NCI-H345 (cell line): ENCODE data around the gene JSRP1.

Source experiments
- DNase-seq: peaks from one replicate; lab custom pipeline; 2025; lab: John Stamatoyannopoulos, UW

JSRP1 gene

DNA sequence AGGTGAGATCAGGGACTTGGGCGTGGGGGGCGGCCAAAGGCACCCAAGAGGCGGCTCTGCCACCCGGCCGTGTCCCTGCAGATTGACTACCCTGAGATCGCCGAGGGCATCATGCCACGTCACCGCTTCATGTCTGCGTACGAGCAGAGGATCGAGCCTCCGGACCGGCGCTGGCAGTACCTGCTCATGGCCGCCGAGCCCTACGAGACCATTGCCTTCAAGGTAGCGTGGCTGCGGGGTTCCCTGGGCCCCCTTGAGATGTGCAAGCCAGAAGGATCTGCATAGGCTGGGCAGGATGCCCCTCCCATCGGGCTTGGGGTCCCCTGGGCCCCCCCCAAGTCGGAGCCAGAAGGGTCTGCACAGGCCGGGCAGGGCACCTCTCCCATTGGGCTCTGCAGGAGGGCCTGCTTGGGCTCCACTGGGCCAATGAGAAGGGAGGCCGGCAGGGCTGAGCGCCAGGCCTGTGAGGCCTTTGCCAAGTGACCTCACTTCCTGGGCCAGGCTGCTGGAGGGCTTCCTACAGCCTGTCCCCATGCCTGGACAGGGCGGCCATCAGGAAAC, 9.3 kb downstream of the JSRP1 start:
- DNase-seq, result no peak

DNA sequence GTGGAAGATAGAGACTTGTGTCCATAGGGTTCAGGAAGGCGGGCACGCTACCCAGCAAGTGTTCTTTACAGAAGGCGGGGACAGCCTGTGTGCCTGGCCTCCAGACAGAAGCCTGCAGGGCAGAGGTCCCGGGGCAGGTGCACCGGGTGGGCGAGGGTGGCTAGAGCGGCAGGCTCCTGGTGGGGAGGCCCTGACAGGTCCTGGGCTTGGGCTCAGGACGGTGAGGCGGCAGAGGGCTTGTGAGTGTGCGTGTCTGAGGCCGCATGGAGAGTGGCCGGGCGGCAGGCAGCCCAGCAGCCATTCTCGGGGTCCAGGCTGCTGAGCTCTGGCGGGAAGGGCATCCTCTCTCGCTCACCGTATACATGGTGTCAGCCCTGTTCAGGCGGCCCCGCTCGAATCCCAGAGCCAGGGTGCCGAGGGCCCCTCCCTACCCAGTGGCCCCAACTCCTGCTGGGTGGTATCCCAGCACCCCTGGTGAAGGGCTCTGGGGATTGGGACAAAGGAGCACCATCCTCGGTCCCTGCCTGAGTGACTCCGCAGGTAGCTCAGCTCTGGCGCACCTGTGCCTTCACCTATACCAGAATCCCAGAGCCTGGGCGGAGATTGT, 10.1 kb downstream of the JSRP1 start:
- no peak for DNase-seq

DNA sequence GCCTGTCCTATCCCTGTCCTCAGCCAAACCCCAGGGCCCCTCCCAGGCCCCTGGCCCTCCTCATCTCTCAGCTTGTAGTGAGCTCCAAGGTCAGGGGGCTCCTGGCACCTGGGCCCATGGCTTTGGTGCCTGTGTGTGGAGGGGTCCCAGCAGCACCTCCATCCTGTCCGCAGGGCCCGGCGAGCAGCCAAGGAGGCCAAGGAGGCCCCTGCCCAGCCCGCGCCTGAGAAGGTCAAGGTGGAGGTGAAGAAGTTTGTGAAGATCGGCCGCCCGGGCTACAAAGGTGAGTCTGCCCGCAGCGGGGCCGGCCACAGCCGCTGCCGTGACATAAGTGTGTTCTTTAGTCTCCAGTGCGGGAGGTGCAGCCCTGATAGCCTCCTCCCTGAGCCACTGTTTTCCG, 10.9 kb downstream of the JSRP1 start:
- no peak for DNase-seq

DNA sequence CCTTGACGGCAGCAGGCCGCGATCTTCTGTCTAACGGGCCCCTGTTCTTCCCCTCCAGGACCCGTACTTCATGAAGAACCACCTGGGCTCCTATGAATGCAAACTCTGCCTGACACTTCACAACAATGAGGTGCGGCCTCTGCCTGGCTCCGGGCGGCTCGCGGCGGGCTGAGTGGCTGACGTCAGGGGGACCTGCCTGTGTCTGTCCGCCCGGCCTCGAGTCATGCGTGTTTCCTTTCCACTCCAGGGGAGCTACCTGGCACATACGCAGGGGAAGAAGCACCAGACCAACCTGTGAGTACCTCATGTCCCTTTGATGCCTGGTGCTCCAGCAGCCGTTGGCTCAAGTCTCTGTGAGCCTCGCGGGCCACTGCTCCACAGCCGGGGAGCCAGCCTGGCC, 11.7 kb downstream of the JSRP1 start:
- no peak for DNase-seq

DNA sequence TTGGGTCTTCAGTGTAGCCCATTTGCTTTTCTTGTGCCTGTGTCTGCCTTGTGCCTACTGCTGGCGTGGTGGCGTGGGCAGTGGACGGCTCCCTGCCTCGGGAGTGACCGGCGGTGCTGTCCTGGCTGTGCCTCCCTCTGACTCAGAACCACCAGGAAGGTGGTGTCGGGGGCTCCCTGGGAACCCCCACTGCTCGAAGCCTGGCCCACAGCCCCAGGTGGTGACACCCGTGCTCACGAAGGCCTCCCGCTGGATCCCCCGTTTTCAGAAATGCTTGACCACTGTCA, 12.1 kb downstream of the JSRP1 start:
- DNase-seq, result no peak

DNA sequence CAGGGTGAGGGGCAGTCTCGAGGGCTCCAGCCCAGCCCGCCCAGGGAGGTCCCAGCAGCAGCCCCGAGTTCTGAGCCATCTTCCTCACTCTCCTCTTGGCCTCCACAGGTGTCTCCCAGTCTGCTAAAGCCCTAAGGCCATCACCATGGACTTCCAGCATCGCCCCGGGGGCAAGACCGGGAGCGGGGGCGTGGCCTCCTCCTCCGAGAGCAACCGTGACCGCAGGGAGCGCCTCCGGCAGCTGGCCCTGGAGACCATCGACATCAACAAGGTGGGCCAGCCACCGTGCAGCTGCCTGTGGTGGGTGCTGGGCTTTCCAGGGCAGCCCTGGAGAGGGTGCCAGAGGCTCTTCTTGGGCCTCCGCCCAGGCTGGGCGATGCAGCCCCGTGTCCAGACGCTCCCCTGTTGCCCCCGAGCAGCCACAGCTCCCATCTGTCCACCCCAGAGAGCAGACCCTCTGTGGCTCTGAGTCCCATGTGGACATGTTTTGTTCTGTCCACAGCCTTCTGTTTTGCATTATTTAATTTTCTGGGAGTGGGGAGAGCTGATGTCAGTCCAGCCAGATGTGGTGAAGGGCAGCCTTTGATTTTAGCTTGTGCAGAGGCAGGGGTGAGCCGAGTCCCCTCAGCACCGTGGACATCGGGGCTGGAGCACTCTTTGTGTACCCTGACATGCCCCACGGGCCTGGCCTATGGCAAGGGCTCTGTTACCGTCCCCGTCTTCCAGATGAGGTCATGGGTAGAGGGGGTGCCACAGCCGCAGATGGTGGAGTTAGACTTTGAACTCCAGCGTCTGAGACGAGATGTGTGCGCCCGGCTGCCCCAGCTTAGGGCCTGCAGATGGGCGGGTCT, 12.7 kb downstream of the JSRP1 start:
- no peak for DNase-seq

DNA sequence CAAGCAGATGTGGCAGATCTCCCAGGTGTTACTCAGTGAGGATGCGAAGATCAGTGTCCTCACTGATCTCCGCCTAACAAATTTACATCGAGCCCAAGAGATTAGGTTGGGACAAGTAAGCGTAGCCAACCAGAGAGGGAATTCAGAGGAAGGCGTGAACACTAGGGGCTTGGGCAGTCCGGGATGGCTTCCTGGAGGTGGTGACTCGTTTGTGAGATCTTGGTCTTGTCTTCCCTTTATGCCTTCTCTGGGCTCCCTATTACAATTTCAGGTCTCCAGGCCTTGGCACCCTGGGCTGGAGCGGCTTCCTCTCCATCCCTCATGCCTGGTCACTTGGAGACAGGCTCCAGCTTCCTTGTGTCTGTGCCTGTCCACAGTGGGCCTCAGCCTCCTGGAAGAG, 13.4 kb downstream of the JSRP1 start:
- DNase-seq, result no peak

DNA sequence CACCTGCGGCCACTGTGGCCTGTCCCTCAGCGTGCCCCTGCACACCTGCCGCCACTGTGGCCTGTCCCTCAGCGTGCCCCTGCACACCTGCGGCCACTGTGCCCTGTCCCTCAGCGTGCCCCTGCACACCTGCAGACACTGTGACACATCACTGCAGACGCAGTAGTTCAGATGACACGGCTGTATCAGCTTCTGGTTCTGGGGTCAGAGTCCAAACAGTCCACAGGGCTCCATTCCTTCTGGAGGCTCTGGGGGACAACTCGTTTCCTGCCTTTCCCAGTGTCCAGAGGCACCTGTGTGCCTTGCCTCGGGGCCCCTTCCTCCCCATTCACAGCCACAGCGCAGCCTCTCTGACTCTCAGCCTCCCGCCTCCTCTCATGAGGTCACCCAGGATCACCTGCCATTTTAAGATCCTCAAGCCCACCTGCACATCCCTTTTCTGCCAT, 14.1 kb downstream of the JSRP1 start:
- no peak for DNase-seq

DNA sequence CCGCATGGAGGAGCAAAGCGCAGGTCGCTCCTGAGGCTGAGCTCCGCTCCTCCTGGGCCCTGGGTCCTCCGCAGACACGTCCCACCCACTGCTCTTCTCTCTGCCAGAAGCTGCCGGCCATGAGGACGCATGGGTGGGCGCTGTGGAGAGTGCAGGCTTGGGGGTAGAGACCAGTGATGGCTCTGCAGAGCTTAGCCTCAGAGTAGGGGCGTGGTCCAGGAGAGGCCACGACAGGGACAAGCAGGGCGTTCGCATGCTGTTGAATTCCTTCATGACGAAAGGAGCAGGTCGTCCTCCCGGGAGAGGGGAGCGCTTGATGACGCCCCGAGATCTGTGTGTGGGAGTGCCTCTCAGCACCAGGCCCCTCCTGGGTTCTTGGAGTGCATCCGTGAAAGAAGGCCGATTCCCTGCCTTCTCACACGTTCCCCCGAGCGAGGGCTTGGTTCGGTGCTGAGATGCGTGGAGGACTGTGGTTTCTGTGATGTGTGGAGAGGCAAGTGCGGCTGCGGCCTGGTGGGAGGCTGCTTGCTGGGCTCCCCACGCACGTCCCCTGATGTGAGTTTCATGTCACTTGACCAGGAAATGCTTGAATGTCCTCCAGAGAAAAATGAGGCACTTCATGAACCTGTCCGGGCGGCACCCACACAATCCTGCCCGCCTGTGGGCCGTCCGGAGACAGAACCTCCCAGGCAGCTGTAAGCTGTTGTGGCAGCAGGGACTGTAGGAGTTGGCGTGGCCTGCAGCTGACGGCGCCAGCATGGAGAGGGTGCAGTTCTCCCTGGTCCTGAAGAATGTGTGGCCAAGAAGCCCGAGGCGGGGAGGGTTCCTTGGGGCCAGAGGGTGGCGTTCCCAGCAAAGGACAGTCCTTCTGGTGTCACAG, 15.1 kb downstream of the JSRP1 start:
- no peak for DNase-seq

DNA sequence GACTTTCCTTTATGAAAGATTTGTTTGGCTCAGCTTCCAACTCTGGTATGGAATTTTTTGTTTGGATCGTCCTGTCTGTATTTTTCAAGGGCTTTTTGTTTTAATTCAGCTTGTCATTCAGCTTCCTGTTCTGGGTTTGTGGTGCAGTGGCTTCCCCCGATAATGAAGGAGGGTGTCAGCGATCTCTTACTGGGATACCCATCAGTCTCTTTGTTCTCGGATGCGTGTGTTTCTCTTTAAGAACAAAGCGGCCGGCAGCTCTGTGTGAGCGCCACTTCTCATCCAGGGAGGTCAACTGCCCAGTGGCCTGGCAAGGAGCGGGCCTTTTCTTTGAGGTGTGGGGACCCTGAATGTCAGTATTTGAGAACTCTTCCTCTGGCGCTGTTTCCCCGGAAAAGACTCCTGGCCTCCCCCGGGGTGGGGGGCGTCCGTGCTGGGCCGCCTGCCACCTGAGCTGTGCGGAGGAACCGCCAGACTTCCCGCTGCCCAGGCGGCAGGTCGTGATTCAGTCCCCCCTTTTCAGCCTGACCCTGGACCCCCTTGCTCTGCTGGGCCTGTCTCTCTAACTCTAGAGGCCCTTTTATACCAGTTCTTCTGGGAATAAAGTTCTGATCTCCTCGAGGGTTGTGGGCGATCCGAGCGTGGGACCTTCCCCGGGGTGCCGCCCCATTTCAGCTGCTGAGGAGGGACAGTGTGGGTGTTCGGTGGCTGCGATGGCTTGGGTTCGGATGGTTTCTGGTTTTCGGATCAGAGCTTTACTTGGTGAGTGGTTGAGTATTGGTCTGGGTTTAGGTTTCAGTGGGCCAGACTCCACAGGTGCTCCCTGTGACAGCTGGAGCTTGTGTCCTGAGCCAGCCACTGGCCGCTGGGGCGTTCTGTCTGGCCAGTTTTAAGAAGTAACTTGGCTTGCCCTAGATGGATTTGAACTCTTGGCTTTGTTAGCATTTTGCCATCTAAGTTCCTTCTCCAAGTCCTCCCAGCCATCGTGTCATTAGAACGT, 16.1 kb downstream of the JSRP1 start:
- DNase-seq, result no peak

DNA sequence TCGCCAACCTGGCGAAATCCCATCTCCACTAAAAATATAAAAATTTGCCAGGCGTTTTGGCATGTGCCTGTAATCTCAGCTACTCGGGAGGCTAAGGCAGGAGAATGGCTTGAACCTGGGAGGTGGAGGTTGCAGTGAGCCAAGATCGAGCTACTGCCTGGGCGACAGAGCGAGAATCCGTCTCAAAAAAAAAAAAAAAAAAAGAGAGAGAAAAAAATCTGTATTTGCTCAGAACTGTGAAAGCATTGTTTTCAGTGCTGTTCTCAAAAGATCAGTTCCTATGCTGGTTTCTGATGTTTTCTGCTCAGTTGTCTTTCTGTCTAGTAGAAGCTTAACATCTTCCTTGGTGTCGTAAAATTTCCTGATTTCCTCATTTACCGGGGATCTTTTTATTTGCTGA, 17.0 kb downstream of the JSRP1 start:
- DNase-seq, result no peak

DNA sequence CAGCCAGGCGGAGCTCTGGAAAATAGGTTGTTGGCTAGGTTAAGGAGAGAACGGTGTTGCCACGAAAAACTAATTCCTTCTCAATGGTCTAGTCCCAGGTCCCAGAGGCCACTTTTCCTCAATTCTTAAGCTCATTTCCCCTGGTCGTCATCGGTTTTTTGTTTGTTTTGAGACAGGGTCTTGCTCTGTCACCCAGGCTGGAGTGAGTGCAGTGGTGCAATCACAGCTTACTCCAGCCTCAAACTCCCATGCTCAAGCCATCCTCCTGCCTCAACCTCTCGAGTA, 18.4 kb downstream of the JSRP1 start:
- no peak for DNase-seq

DNA sequence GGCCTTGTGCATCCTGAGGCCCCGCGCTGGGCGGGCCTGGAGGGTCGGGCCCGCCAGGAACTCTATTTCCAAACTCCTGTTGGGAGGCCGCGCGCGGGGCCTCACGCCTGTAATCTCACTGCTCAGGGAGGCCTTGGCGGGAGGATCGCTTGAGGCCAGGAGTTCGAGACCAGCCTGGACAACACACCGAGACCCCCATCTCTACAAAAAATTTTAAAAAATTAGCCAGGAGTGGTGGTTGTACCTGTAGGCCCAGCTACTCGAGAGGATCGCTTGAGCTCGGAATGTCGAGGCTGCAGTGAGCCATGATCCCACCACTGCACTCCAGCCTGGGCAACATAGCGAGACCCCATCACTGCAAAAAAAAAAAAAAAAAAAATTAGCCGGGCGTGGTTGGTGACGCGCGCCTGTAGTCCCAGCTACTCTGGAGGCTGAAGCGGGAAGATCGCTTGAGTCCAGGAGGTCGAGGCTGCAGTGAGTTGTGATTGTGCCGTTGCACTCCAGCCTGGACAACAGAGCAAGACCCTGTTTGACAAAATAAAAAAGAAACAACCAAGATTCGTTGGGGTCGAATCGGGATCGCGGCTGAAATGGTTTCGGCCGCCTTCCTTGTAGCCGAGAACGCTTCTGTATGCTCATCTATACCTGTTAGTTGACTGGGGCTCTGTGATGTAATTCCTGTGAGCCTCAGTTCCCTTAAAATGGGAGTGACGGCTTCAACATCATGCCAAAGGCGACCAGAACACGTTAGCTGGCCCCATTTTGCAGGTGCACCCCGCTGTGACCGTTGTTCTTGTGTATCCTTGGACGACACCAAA, 19.0 kb downstream of the JSRP1 start:
- DNase-seq, result no peak

DNA sequence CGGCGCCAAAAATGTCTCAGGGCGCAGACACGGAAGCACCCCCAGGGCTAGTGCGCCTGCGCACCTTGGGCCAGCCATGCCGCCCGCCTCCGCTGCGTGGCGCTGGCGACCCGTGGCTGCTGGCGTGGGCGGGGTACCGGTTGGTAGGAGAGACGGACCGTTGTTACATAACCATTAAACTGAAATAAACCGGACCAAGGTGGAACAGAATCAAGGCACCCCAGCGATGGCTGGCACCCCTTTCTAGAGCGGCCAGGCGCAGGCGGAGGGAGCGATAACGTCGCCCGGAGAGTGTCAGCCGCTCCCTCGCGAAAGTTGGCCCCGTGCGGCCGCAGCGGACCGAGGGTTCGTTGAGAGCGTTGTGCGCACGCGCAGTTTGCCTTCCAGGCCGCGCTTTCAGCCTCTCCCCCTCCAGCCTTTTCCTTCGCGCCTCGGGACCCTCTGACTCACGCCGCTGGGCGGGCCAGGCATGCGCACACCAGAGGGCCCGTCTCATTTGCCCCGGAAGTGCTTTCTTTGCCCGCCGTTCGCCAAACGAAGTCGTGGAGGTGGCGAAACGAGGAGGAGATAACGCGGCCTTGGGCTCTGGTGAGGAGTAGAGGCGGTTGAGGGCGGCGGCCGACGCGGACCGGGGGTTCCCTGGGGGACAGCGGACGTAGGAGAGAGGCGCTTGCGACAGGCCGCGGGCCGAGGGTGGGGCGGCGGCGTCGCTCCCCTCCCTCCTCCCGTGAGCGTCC, 19.7 kb downstream of the JSRP1 start, which contains the start of the genes PLEKHJ1 and SF3A2:
Gene PLEKHJ1 (minus strand): TSS at position 16 of the 737 bp plus-strand sequence. CDS start 81 bp downstream, outside the sequence.
Gene SF3A2 (plus strand): TSS at position 511 of the 737 bp plus-strand sequence. CDS start 6,595 bp downstream, outside the sequence.
- DNase-seq, result peak; percentile 98

DNA sequence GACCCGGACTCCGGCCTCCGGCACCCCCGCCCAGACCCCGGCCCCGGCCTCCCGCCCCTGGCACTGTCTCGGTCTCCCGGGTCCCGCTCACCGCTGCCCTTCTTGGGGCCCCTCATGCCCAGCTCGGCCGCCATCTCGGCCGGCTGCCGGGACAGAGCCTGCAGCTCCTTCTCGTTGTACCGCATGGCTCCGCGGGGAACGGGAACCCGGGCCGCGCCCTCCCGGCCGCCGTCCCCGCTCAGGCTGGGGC, 20.2 kb downstream of the JSRP1 start:
- no peak for DNase-seq

DNA sequence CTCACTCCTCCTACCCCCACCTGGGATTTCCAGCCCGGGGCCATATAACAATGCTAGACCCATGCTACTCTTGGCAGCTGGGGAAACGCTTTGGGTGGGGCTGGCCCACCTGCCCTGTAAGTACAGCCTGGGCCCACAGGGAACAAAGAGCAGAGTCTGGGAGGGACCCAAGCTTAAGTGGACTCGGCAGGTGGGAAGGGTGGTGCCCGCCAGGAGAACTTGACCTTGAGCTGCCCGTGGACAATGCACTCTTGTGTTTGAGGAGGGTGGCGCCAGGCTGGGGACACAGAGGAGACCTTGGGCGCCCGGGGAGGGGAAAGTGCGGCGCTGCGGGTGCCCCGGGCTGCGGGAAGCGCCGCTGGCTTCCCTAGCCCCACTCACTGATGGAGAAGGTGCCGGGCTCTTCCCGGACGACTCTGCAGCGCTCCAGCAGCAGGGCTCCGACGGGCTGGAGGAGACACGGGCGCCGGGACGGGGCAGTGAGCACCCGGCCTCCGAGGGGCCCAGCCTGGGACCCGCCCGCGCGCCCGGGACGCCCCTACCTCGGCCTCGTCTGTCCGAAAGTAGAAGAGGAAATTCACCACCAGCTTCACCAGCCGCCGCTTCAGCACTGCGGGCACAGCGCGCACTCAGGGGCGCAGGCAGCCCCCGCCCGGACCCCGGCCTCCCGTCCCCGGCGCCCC, 20.7 kb downstream of the JSRP1 start:
- peak; percentile 92 for DNase-seq

DNA sequence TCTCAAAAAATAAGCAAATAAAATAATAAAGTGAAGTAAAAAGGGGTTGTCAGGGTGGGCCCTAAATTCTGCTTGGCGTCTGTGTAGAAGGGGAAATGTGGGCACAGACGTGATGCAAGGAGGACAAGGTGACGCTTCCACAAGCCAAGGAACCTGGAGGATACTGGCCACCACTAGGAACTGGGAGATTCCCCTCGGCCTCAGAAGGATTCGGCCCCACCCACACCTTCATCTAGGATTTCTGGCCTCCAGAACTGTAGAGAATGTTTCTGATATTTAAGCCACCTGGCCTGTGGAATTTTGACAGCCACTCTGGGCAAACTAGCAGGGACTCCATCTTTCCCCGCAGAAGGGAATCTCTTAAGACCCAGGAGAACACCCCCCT, 21.2 kb downstream of the JSRP1 start:
- no peak for DNase-seq

DNA sequence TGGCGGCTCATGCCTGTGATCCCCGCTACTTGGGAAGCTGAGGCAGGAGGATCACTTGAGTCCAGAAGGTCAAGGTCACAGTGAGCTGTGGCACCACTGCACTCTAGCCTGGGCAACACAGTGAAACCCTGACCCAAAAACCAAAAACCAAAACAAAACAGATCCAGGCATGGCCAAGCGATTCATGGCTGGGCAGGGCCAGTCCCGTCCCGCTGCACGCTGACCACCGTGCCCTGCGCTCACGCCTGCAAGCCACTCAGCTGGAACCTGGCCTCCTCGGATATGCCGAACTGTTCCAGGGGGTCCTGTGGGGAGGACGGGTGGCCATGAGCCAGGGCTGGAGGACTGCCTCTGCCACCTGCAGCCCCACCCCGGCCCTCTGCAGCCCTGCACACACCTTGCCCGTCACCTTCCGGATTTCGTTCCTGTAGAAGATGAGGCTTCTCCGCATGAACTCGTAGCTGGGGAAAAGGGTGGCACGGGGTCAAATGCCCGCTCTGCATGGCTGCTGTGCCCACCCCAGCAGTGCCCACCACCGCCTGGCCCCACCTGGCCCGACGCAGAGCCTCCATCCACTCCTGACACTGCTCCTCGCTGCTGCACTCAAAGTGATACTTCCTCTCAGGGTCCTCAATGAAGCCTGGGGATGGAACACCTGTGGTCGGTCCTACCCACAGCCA, 22.5 kb downstream of the JSRP1 start:
- no peak for DNase-seq
